T-helper 17 cell (primary cell): Measurements from ENCODE around the gene XXYLT1. TPM values are rescaled to one million over a fixed set of nuclear protein-coding genes. Genes with fewer than 3 reads are reported as not detected.

ENCODE experiments used
- ATAC-seq: fragments of 150-1000 bp; cut with Tn5 transposase; 2 replicates; pipeline ENCODE4 v1.10.0; 2021; ENCODE audit warnings: mild to moderate bottlenecking, moderate library complexity
- DNase-seq, 3 donors: peaks; one replicate each; pipeline versions ENCODE4 v3.0.0 to v3.0.0-alpha.2; 2020 to 2021
- H3K9me3 ChIP-seq: one replicate; pipeline ENCODE4 v1.7.0; 2013; ENCODE audit warnings: low read length, mild to moderate bottlenecking; ENCODE audit not compliant: control insufficient read depth, poor library complexity, severe bottlenecking
- H3K27ac Mint-ChIP-seq: one replicate; pipeline ENCODE4 v1.8.0; 2022; ENCODE audit warnings: mild to moderate bottlenecking, moderate library complexity, mixed read lengths
- H3K27me3 Mint-ChIP-seq: one replicate; pipeline ENCODE4 v1.8.0; 2022; ENCODE audit warnings: mixed read lengths
- H3K36me3 Mint-ChIP-seq: one replicate; pipeline ENCODE4 v1.8.0; 2022; ENCODE audit warnings: low read depth, mixed read lengths
- H3K4me1 Mint-ChIP-seq: one replicate; pipeline ENCODE4 v1.8.0; 2022; ENCODE audit warnings: mild to moderate bottlenecking, mixed read lengths
- H3K4me3 Mint-ChIP-seq: one replicate; pipeline ENCODE4 v1.8.0; 2022; ENCODE audit warnings: mild to moderate bottlenecking, moderate library complexity, mixed read lengths
- total RNA-seq, 4 donors: library from RNA in 2 of 4; stranded (reverse) in 2 of 4; gene quantifications; one replicate each; pipeline ENCODE4 v1.2.3 and lab custom pipeline; 2022 to 2026

XXYLT1 gene
- total RNA-seq, 2 donors from 2014 or later = 7.6 to 7.7 TPM

GRCh38 chr3:195282961-195283360 lies 12.0 kb upstream of the XXYLT1 start:
- H3K36me3 Mint-ChIP-seq = peaks cover 3% of the 10 kb centered on the region
- no peak for DNase-seq

GRCh38 chr3:195274259-195274966 lies 3.5 kb upstream of the XXYLT1 start:
- ATAC-seq = no peak

More at GRCh38 chr3:195282961-195283360, 12.0 kb upstream of the XXYLT1 start:
- Mint-ChIP-seq H3K4me3 (no peak overlapping the region), H3K27ac (peak overlapping the region; percentile 34), H3K27me3 (no peaks in the 10 kb centered on the region), H3K4me1 (peaks cover 7% of the 10 kb centered on the region)
- no peak for ATAC-seq
- no peaks in the 10 kb centered on the region for H3K9me3 ChIP-seq

DNA sequence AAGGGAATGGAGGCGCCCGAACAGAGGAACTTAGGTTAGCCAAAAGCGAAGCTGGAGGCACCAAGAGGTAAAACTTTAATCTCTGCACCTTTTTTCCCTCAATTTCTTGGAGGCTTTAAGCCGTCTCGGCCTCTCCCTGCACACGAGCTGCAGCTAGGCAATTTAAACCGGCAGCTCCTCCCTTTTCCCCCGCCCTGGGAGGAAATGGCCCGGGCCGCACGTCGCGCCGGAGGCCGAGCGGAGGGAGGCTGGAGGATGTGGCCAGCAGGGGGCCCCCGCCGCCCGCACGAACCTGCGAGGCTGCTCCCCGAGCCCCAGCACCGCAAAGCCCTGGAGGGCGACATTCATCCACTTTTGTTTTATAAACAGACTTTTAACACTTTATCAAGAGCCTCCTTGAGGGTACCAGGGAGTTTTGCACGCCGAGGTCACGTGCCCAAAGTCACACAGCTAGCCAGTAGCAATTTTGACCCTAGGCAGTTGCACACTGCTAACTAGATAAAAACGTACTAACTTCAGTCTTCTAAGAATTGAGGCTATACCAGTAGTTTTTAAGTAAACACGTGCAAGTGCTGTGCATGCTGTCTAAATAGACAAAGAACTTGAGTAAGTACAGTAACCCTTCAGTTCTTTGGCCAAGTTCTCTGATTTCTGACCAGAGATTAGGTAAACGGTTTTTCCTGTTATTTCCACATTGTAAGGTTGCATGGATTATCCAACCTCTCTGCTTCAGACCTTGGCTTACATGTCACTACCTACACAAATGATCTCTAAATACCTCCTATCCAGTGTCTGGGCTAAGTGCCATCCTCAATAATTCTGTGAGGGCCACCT lies 668 bp upstream of the XXYLT1 start:
- Mint-ChIP-seq H3K27me3 (no peaks in the 10 kb centered on the region), H3K36me3 (no peaks in the 10 kb centered on the region), H3K4me3 (peak overlapping the region; percentile 88), H3K4me1 (peaks cover 17% of the 10 kb centered on the region), H3K27ac (peak overlapping the region; percentile 41)
- H3K9me3 ChIP-seq = no peaks in the 10 kb centered on the region
- DNase-seq (peak; percentile 76 to 80 (median 78)), ATAC-seq (peak; percentile 72)

More at GRCh38 chr3:195274259-195274966, 3.5 kb upstream of the XXYLT1 start:
- peak overlapping the region; percentile 9 for H3K27ac Mint-ChIP-seq
- H3K27me3 Mint-ChIP-seq = no peaks in the 10 kb centered on the region
- peaks cover 7% of the 10 kb centered on the region for H3K4me1 Mint-ChIP-seq
- no peak for DNase-seq
- no peaks in the 10 kb centered on the region for H3K36me3 Mint-ChIP-seq
- H3K9me3 ChIP-seq = no peaks in the 10 kb centered on the region
- no peak overlapping the region for H3K4me3 Mint-ChIP-seq

DNA sequence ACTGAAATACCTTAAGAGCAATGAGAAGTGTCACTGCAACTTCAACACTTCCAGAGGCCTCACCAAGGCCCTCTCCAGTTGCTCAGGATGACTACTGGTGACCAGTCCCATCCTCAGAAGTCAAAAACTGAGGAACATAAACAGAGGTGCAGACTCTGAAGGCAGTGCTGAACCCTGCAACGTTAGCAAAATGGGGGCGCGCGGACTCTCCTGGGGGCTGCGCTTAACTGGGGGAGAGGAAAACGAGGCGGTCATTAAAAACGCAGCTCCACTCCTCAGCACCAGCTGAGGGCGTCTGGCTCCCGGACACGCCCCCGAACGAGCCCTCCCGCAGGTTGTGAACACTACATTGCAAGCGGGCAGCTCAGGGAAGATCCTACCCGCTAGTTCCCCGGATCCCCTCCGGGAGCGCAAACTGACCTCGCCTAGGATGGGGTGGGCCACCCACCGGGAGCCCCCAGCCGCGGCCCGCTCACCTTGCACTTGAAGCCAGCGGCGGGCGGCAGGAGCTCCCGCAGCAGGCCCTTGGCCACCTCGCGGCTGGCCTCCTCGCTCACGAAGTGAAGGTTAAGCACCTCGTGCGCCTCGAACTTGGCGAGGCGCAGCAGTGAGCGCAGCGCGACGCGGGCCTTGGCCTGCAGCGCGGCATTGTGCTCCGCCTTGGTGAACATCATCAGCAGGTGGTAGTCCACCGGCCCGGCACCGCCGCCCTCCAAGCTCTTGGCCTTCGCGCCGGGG lies 711 bp downstream of the XXYLT1 start:
- H3K27ac Mint-ChIP-seq = peak overlapping the region; percentile 84
- peak overlapping the region; percentile 88 for H3K4me3 Mint-ChIP-seq
- H3K27me3 Mint-ChIP-seq = no peaks in the 10 kb centered on the region
- ATAC-seq (no peak), DNase-seq (no peak)
- peaks cover 2% of the 10 kb centered on the region for H3K36me3 Mint-ChIP-seq
- peaks cover 17% of the 10 kb centered on the region for H3K4me1 Mint-ChIP-seq
- H3K9me3 ChIP-seq = no peaks in the 10 kb centered on the region

DNA sequence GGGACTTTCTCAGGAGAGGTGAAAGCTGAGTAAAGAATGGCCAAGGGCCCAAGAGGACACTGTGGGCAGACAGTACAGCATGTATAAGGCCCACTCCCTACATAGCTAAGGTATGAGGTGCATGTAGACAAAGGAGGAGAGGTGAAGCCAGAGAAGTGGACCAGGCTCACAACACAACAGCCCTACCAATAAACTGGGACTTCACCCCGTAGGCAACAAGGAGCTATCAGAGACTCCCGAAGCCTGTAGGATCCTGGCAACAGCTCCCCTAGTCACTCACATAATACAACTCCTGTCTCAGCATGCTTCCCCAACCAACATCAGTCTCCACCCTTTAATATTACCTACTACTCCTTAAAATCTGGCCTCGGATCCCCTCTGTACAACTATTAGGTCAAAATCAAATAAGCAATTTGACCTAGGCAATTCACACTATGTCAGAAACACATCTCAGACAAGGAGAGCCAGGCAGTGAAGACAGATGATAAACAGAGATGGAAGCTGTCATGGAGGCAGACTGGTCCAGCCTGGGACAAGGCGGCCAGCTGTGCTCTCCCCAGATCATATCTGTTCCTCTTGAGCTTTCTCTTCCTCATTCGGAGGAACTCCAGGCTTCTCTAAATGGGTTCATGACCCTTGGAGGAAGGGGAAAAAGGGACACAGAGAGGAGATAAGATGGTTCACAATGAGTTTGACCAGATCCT lies 1.4 kb downstream of the XXYLT1 start:
- Mint-ChIP-seq H3K36me3 (peaks cover 3% of the 10 kb centered on the region), H3K4me1 (peaks cover 19% of the 10 kb centered on the region), H3K4me3 (peak overlapping the region; percentile 88), H3K27me3 (no peaks in the 10 kb centered on the region), H3K27ac (peak overlapping the region; percentile 84)
- ATAC-seq (no peak), DNase-seq (no peak)
- no peaks in the 10 kb centered on the region for H3K9me3 ChIP-seq

DNA sequence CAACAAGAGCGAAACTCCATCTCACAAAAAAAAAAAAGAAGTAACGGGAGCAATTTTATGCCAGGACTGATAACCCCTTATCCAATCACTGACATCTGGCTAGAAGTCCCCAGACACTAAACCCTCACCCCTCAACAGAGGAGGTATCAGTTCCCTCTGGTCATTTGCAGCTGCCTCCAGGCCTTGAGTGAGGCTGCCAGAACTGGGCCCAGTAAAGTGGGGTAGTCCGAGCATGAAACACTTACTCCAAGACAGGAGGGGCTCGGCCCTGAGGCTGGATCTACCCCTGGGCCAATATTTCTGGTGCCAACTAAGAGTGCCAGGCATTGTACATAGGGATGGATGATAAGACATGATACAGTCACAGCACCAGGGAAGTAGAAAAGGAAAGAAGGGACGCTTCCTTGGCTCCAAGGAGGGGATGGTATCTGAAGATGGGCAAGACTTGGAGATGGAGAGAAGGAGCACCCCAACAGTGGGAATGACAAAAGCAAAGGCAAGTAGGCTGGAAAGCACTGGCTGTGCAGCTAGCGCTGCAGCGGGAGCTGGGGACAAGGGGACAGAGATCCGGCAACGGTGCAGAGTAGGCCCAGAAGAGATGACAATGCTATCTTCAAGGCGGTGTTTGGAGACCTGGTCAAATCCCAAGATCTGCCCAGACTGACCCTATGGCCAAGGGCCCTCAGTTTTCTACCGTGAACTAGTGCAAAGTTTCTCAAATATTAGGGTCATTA lies 2.2 kb downstream of the XXYLT1 start:
- DNase-seq (no peak), ATAC-seq (no peak)
- H3K4me1 Mint-ChIP-seq = peaks cover 21% of the 10 kb centered on the region
- H3K36me3 Mint-ChIP-seq = peaks cover 3% of the 10 kb centered on the region
- peak overlapping the region; percentile 65 for H3K27ac Mint-ChIP-seq
- H3K27me3 Mint-ChIP-seq = no peaks in the 10 kb centered on the region
- H3K9me3 ChIP-seq = no peaks in the 10 kb centered on the region
- H3K4me3 Mint-ChIP-seq = peak overlapping the region; percentile 88

GRCh38 chr3:195267096-195267495 lies 3.9 kb downstream of the XXYLT1 start:
- DNase-seq (no peak), ATAC-seq (no peak)
- no peak overlapping the region for H3K4me3 Mint-ChIP-seq
- H3K36me3 Mint-ChIP-seq = peaks cover 3% of the 10 kb centered on the region
- H3K4me1 Mint-ChIP-seq = peaks cover 21% of the 10 kb centered on the region
- H3K27me3 Mint-ChIP-seq = no peaks in the 10 kb centered on the region
- no peak overlapping the region for H3K27ac Mint-ChIP-seq
- no peaks in the 10 kb centered on the region for H3K9me3 ChIP-seq

- H3K36me3 Mint-ChIP-seq = peaks cover 3% of the 10 kb centered on the region
- H3K27ac Mint-ChIP-seq = no peak overlapping the region
- H3K4me1 Mint-ChIP-seq = peaks cover 21% of the 10 kb centered on the region
- no peaks in the 10 kb centered on the region for H3K27me3 Mint-ChIP-seq
- no peak overlapping the region for H3K4me3 Mint-ChIP-seq
- H3K9me3 ChIP-seq = no peaks in the 10 kb centered on the region
- DNase-seq (no peak), ATAC-seq (no peak)
These were observed 4.5 kb downstream of the XXYLT1 start for GRCh38 chr3:195266428-195266827.

DNA sequence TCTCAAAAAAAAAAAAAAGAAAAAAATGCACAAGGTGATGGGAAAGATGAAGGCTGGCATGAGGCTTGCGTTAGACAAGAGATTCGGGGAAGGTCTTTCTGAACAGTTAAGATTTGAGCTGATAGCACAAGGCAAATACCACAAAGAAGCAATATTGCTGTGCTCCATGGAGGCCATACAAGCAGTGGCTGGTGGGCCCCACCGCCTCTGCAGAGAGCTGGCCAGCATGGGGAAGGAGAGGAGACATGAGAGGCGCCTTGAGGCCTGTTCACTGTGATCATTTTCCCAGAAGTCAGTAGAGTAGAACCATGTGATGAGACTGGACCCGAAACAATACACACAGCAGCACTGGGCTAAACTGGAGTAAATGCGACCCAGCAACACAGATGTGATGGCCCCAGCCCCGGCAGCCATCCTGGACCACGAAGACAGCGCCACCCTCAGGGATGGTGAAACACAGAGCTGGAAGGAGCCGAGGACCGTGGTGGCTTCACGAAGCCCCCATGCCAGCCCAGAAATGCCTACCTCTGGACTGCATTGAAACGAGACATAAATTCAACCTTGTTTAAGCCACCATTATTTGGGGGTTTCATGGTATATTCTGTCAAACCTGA lies 5.5 kb downstream of the XXYLT1 start:
- Mint-ChIP-seq H3K36me3 (peaks cover 3% of the 10 kb centered on the region), H3K4me1 (peaks cover 26% of the 10 kb centered on the region), H3K27ac (no peak overlapping the region), H3K27me3 (no peaks in the 10 kb centered on the region), H3K4me3 (no peak overlapping the region)
- ATAC-seq = no peak
- no peaks in the 10 kb centered on the region for H3K9me3 ChIP-seq
- no peak for DNase-seq

GRCh38 chr3:195263925-195264600 lies 6.9 kb downstream of the XXYLT1 start:
- no peaks in the 10 kb centered on the region for H3K9me3 ChIP-seq
- peaks cover 3% of the 10 kb centered on the region for H3K36me3 Mint-ChIP-seq
- H3K27me3 Mint-ChIP-seq = no peaks in the 10 kb centered on the region
- H3K4me1 Mint-ChIP-seq = peaks cover 19% of the 10 kb centered on the region
- peak overlapping the region; percentile 19 for H3K27ac Mint-ChIP-seq
- no peak overlapping the region for H3K4me3 Mint-ChIP-seq
- DNase-seq = no peak
- no peak for ATAC-seq

GRCh38 chr3:195263193-195263924 lies 7.6 kb downstream of the XXYLT1 start:
- no peak for ATAC-seq
- H3K27ac Mint-ChIP-seq = peak overlapping the region; percentile 19
- DNase-seq = no peak
- H3K4me3 Mint-ChIP-seq = no peak overlapping the region
- H3K36me3 Mint-ChIP-seq = peaks cover 3% of the 10 kb centered on the region
- no peaks in the 10 kb centered on the region for H3K27me3 Mint-ChIP-seq
- no peaks in the 10 kb centered on the region for H3K9me3 ChIP-seq
- H3K4me1 Mint-ChIP-seq = peaks cover 16% of the 10 kb centered on the region
